Breast epithelium (tissue), 4 donors: ENCODE measurements around the gene TOMT. TPM values are rescaled to one million over a fixed set of nuclear protein-coding genes. Genes with fewer than 3 reads are reported as not detected.
A peak's percentile ranks its signal among the peaks of the same experiment; 100 is the strongest.

ENCODE experiments used
- DNase-seq, 2 donors: peaks; one replicate each; pipeline ENCODE4 v3.0.0-alpha.2; 2019; ENCODE audit warnings: low spot score in 2 of 2
- H3K27ac ChIP-seq, 2 donors: fragments of 200-600 bp; sonication (generic) in 1 of 2; one replicate each; pipeline ENCODE4 v1.5.1; 2016 to 2019; ENCODE audit warnings: mild to moderate bottlenecking in 1 of 2
- H3K27me3 ChIP-seq, 2 donors: fragments of 200-600 bp; sonication (generic) in 1 of 2; one replicate each; pipeline versions ENCODE4 v1.5.1 to v1.6.0; 2017 to 2019; ENCODE audit warnings: control low read depth in 1 of 2, mild to moderate bottlenecking in 1 of 2
- H3K36me3 ChIP-seq: fragments of 200-600 bp; one replicate; pipeline ENCODE4 v1.5.1; 2019
- H3K4me1 ChIP-seq, 2 donors: fragments of 200-600 bp; sonication (generic); one replicate each; pipeline ENCODE4 v1.5.1; 2016 to 2019; ENCODE audit warnings: control low read depth in 1 of 2
- H3K4me3 ChIP-seq, 3 donors: fragments of 200-600 bp; sonication (generic); 1 replicate in 2 of 3; 2 replicates in 1 of 3; pipeline ENCODE4 v1.5.1; 2016 to 2019; ENCODE audit warnings: mild to moderate bottlenecking in 3 of 3, moderate library complexity in 2 of 3
- H3K9me3 ChIP-seq, 2 donors: fragments of 200-600 bp; sonication (generic) in 1 of 2; one replicate each; pipeline ENCODE4 v1.5.1; 2016 to 2019; ENCODE audit warnings: control low read depth in 1 of 2
- CTCF ChIP-seq, 3 donors: fragments of 450-650 bp; IDR thresholded peaks; one replicate each; pipeline ENCODE4 v1.5.1; 2016 to 2017; ENCODE audit warnings: antibody characterized with exemption in 3 of 3, mild to moderate bottlenecking in 3 of 3, moderate library complexity in 3 of 3
- POLR2A ChIP-seq: fragments of 450-650 bp; IDR thresholded peaks from one replicate; pipeline ENCODE4 v1.6.1; 2016; ENCODE audit warnings: antibody characterized with exemption, mild to moderate bottlenecking, moderate library complexity
- POLR2AphosphoS5 ChIP-seq, 3 donors: sonication (generic); formaldehyde crosslinking; IDR thresholded peaks; one replicate each; pipeline ENCODE4 v1.6.1; 2017; ENCODE audit warnings: antibody characterized with exemption in 3 of 3
- intact Hi-C: fragments of 100-400 bp; cut with DNase I; formaldehyde crosslinking; loops from one replicate; pipeline ENCODE4 v1.15.1; 2023; ENCODE audit warnings: low total_unique reads
- total RNA-seq, 3 donors: library from RNA; depleted of rRNA; stranded (reverse); fragments of >200 nt; gene quantifications; one replicate each; pipeline ENCODE4 v1.1.0, GENCODE V29; 2016

The TOMT gene
- total RNA-seq, 3 donors from 2014 or later: not detected

GRCh38 chr11:72111300-72112142 lies 5.8 kb downstream of the TOMT start:
- Histone ChIP-seq H3K4me3 (peak overlapping the region; percentile 71 to 83 (median 72)), H3K9me3 (no peaks in the 10 kb centered on the region), H3K27me3 (no peaks in the 10 kb centered on the region), H3K4me1 (peaks cover 0 to 6% of the 10 kb centered on the region in 2 donors), H3K27ac (peak overlapping the region; percentile 98 to 99), H3K36me3 (no peaks in the 10 kb centered on the region)
- intact Hi-C loops: no loop called here
- TF ChIP-seq POLR2AphosphoS5 (IDR thresholded peaks at IDR 0.05): no peak
- TF ChIP-seq CTCF (IDR thresholded peaks at IDR 0.05): no peak
- TF ChIP-seq POLR2A: no peak
- DNase-seq: no peak

- no peaks in the 10 kb centered on the region for H3K27me3 ChIP-seq
- H3K36me3 ChIP-seq: no peaks in the 10 kb centered on the region
- H3K4me1 ChIP-seq: peaks cover 0 to 6% of the 10 kb centered on the region in 2 donors
- H3K4me3 ChIP-seq: peak within 1 kb of the TSS; percentile 71 to 83 (median 72)
- peak within 1 kb of the TSS; percentile 98 to 99 for H3K27ac ChIP-seq
- peak; percentile 99 to 100 for DNase-seq
- intact Hi-C loops: no loop called here
- TF ChIP-seq CTCF (IDR thresholded peaks at IDR 0.05) (peak in 1 of 3 donors; percentile 33), POLR2AphosphoS5 (IDR thresholded peaks at IDR 0.05) (peak; percentile 90 to 98 (median 91)), POLR2A (peak; percentile 92)
- H3K9me3 ChIP-seq: no peaks in the 10 kb centered on the region
These were observed 6.6 kb downstream of the TOMT start, which contains the start of gene ANAPC15 for GRCh38 chr11:72112143-72112977. Gene ANAPC15, minus strand, starts transcription at chr11:72112695. Its CDS starts 1,419 bp downstream, at chr11:72111276.

GRCh38 chr11:72112978-72113808 lies 7.5 kb downstream of the TOMT start:
- no peak for DNase-seq
- intact Hi-C loops: no loop called here

GRCh38 chr11:72114570-72114969 lies 8.8 kb downstream of the TOMT start:
- H3K36me3 ChIP-seq: no peaks in the 10 kb centered on the region
- H3K9me3 ChIP-seq: no peaks in the 10 kb centered on the region
- H3K4me1 ChIP-seq: peaks cover 0 to 6% of the 10 kb centered on the region in 2 donors
- H3K27me3 ChIP-seq: no peaks in the 10 kb centered on the region
- intact Hi-C loops: no loop called here
- H3K4me3 ChIP-seq: no peak overlapping the region
- TF ChIP-seq POLR2A (no peak), CTCF (IDR thresholded peaks at IDR 0.05) (no peak), POLR2AphosphoS5 (IDR thresholded peaks at IDR 0.05) (no peak)
- DNase-seq: no peak
- no peak overlapping the region for H3K27ac ChIP-seq

More at GRCh38 chr11:72112978-72113808, 7.5 kb downstream of the TOMT start:
- no peaks in the 10 kb centered on the region for H3K36me3 ChIP-seq
- H3K4me3 ChIP-seq: peak overlapping the region; percentile 71 to 83 (median 72)
- H3K4me1 ChIP-seq: peaks cover 0 to 6% of the 10 kb centered on the region in 2 donors
- TF ChIP-seq POLR2A: no peak
- TF ChIP-seq POLR2AphosphoS5 (IDR thresholded peaks at IDR 0.05): no peak
- peak in 1 of 3 donors; percentile 29 for TF ChIP-seq CTCF (IDR thresholded peaks at IDR 0.05)
- H3K27me3 ChIP-seq: no peaks in the 10 kb centered on the region
- peak overlapping the region; percentile 98 to 99 for H3K27ac ChIP-seq
- H3K9me3 ChIP-seq: no peaks in the 10 kb centered on the region
